Mesenchymal stem cell (in vitro differentiated cells and primary cell): ENCODE data around the gene TMEM14B.
"Not testable (repeated sequence)": the region's sequence is repeated elsewhere in the genome, so short reads cannot be mapped to it uniquely, and the experiment has no call there.

Experiments
- DNase-seq: peaks from one replicate; pipeline ENCODE4 v3.0.0-alpha.2; 2013
- H2AFZ ChIP-seq: one replicate; pipeline ENCODE4 v1.6.1; 2013; ENCODE audit warnings: low read depth, mild to moderate bottlenecking, control low read depth, inconsistent platforms, low read length, moderate library complexity
- H2AK5ac ChIP-seq: 2 replicates; pipeline ENCODE4 v1.6.1; 2013; ENCODE audit warnings: low read length, moderate library complexity, mild to moderate bottlenecking, inconsistent platforms; ENCODE audit not compliant: severe bottlenecking
- H2BK120ac ChIP-seq: one replicate; pipeline ENCODE4 v1.6.1; 2013; ENCODE audit warnings: low read depth, mild to moderate bottlenecking, inconsistent platforms, low read length, moderate library complexity
- H2BK12ac ChIP-seq, 2 experiments: one replicate each; pipeline ENCODE4 v1.6.1; 2013; ENCODE audit warnings: inconsistent platforms in 2 of 2, low read length in 2 of 2, mild to moderate bottlenecking in 2 of 2, moderate library complexity in 2 of 2, control low read depth in 1 of 2
- H2BK15ac ChIP-seq: one replicate; pipeline ENCODE4 v1.6.1; 2013; ENCODE audit warnings: mild to moderate bottlenecking, low read depth, inconsistent platforms; ENCODE audit not compliant: poor library complexity, severe bottlenecking
- H2BK5ac ChIP-seq: 2 replicates; pipeline ENCODE4 v1.6.1; 2013; ENCODE audit warnings: low read depth, mild to moderate bottlenecking, low read length, control low read depth, inconsistent platforms; ENCODE audit not compliant: poor library complexity, severe bottlenecking
- H3K14ac ChIP-seq, 2 experiments: one replicate each; pipeline ENCODE4 v1.6.1; 2013; ENCODE audit warnings: inconsistent platforms in 2 of 2, low read length in 2 of 2, control low read depth in 1 of 2, mild to moderate bottlenecking in 1 of 2, moderate library complexity in 1 of 2
- H3K18ac ChIP-seq, 2 experiments: one replicate each; pipeline ENCODE4 v1.6.1; 2013; ENCODE audit warnings: inconsistent platforms in 2 of 2, low read length in 2 of 2, control low read depth in 1 of 2, low read depth in 1 of 2, mild to moderate bottlenecking in 1 of 2
- H3K23ac ChIP-seq, 2 experiments: one replicate each; pipeline ENCODE4 v1.6.1; 2013; ENCODE audit warnings: inconsistent platforms in 2 of 2, low read length in 2 of 2, mild to moderate bottlenecking in 2 of 2, moderate library complexity in 2 of 2, control low read depth in 1 of 2
- H3K27ac ChIP-seq: 2 replicates; pipeline ENCODE4 v1.5.1; 2013; ENCODE audit warnings: mild to moderate bottlenecking, moderate library complexity, low read length, control low read depth, inconsistent platforms; ENCODE audit not compliant: poor library complexity, severe bottlenecking
- H3K27me3 ChIP-seq, 2 experiments: 2 replicates each; pipeline versions ENCODE4 v1.6.1 to v1.7.0; 2013; ENCODE audit warnings: low read length in 2 of 2, mild to moderate bottlenecking in 2 of 2, moderate library complexity in 2 of 2, control low read depth in 1 of 2, inconsistent platforms in 1 of 2; ENCODE audit not compliant: control insufficient read depth in 1 of 2, insufficient read depth in 1 of 2
- H3K36me3 ChIP-seq, 2 experiments: 2 replicates each; pipeline versions ENCODE4 v1.6.1 to v1.7.0; 2013; ENCODE audit warnings: low read length in 2 of 2, control low read depth in 1 of 2, inconsistent platforms in 1 of 2, low read depth in 1 of 2, mild to moderate bottlenecking in 1 of 2; ENCODE audit not compliant: insufficient read depth in 2 of 2, control insufficient read depth in 1 of 2
- H3K4ac ChIP-seq, 2 experiments: one replicate each; pipeline ENCODE4 v1.6.1; 2013; ENCODE audit warnings: inconsistent platforms in 2 of 2, low read length in 2 of 2, mild to moderate bottlenecking in 2 of 2, moderate library complexity in 2 of 2, control low read depth in 1 of 2, low read depth in 1 of 2
- H3K4me1 ChIP-seq: 2 replicates; pipeline ENCODE4 v1.6.1; 2013; ENCODE audit warnings: low read depth, low read length, control low read depth; ENCODE audit not compliant: control insufficient read depth, insufficient read depth
- H3K4me2 ChIP-seq: 2 replicates; pipeline ENCODE4 v1.6.1; 2013; ENCODE audit warnings: low read length, mild to moderate bottlenecking, inconsistent platforms; ENCODE audit not compliant: poor library complexity, severe bottlenecking
- H3K4me3 ChIP-seq, 2 experiments: 2 replicates each; pipeline versions ENCODE4 v1.5.1 to v1.7.0; 2013; ENCODE audit warnings: low read length in 2 of 2, mild to moderate bottlenecking in 2 of 2, control low read depth in 1 of 2, low read depth in 1 of 2; ENCODE audit not compliant: insufficient read depth in 1 of 2
- H3K79me1 ChIP-seq: replicated peaks from 2 replicates; pipeline ENCODE4 v1.6.1; 2013; ENCODE audit warnings: mild to moderate bottlenecking, control low read depth, low read length, inconsistent platforms; ENCODE audit not compliant: poor library complexity, severe bottlenecking
- H3K9ac ChIP-seq: 2 replicates; pipeline ENCODE4 v1.7.0; 2013; ENCODE audit warnings: mild to moderate bottlenecking, low read length, moderate library complexity
- H3K9me3 ChIP-seq: 2 replicates; pipeline ENCODE4 v1.7.0; 2013; ENCODE audit warnings: mild to moderate bottlenecking, low read length; ENCODE audit not compliant: control insufficient read depth
- H4K8ac ChIP-seq: one replicate; pipeline ENCODE4 v1.6.1; 2013; ENCODE audit warnings: inconsistent platforms, mild to moderate bottlenecking, low read length, moderate library complexity
- H4K91ac ChIP-seq: one replicate; pipeline ENCODE4 v1.6.1; 2013; ENCODE audit warnings: mild to moderate bottlenecking, low read length, inconsistent platforms
- WGBS: methylation state at CpG from one replicate; pipeline ENCODE4 v1.1.7; 2013; ENCODE audit warnings: mixed read lengths; 5-methylcytosine and 5-hydroxymethylcytosine counted together

Gene TMEM14B

GRCh38 chr6:10750568-10750967 lies 3.0 kb downstream of the TMEM14B start:
- peaks cover 34 to 57% of the 10 kb centered on the region in 2 experiments for H3K36me3 ChIP-seq
- H2AK5ac ChIP-seq, H2BK120ac ChIP-seq, H3K9ac ChIP-seq, H2BK15ac ChIP-seq, H3K14ac ChIP-seq, H4K8ac ChIP-seq, H3K4me2 ChIP-seq, H3K4me1 ChIP-seq, H3K4me3 ChIP-seq, H2AFZ ChIP-seq, H3K27me3 ChIP-seq, H3K18ac ChIP-seq, DNase-seq, H3K23ac ChIP-seq, H3K27ac ChIP-seq, H4K91ac ChIP-seq, H3K4ac ChIP-seq, H3K9me3 ChIP-seq, H2BK12ac ChIP-seq, H2BK5ac ChIP-seq: not testable (repeated sequence)
- WGBS = 85% methylated on average over 6 of the region's 6 CpGs
- H3K79me1 ChIP-seq = peaks cover 33% of the 10 kb centered on the region

GRCh38 chr6:10751757-10752156 lies 4.2 kb downstream of the TMEM14B start:
- H3K4me3 ChIP-seq, H2BK15ac ChIP-seq, H3K4me1 ChIP-seq, H3K4ac ChIP-seq, H2AK5ac ChIP-seq, H3K23ac ChIP-seq, H3K27ac ChIP-seq, H3K4me2 ChIP-seq, H2BK5ac ChIP-seq, H2BK120ac ChIP-seq, H3K14ac ChIP-seq, H4K91ac ChIP-seq, H2BK12ac ChIP-seq, DNase-seq, H4K8ac ChIP-seq, H3K18ac ChIP-seq, H2AFZ ChIP-seq, H3K9me3 ChIP-seq, H3K9ac ChIP-seq, H3K27me3 ChIP-seq: not testable (repeated sequence)
- 94% methylated on average over 1 of the region's 5 CpGs for WGBS
- H3K79me1 ChIP-seq = peaks cover 39% of the 10 kb centered on the region
- peaks cover 36 to 68% of the 10 kb centered on the region in 2 experiments for H3K36me3 ChIP-seq

- Histone ChIP-seq H2AFZ (no peak overlapping the region), H3K27ac (no peak overlapping the region), H3K36me3 (peaks cover 40 to 66% of the 10 kb centered on the region in 2 experiments), H2AK5ac (no peak overlapping the region), H2BK5ac (no peak overlapping the region), H3K9me3 (no peaks in the 10 kb centered on the region), H3K4me3 (no peak overlapping the region), H3K4ac (no peak overlapping the region), H3K14ac (no peak overlapping the region), H4K8ac (no peak overlapping the region), H2BK15ac (no peak overlapping the region), H3K4me1 (peaks cover 8% of the 10 kb centered on the region), H2BK12ac (no peak overlapping the region), H4K91ac (no peak overlapping the region), H3K27me3 (no peaks in the 10 kb centered on the region), H2BK120ac (no peak overlapping the region), H3K79me1 (peaks cover 35% of the 10 kb centered on the region), H3K4me2 (no peak overlapping the region), H3K18ac (no peak overlapping the region), H3K23ac (no peak overlapping the region), H3K9ac (no peak overlapping the region)
- WGBS = no CpG with 5 or more reads among the region's 1 CpG
- DNase-seq = no peak
Observed at GRCh38 chr6:10756085-10756484, 8.5 kb downstream of the TMEM14B start.

GRCh38 chr6:10759312-10759839 lies 11.8 kb downstream of the TMEM14B start:
- Histone ChIP-seq H2BK15ac (no peak overlapping the region), H3K4me2 (no peak overlapping the region), H3K27me3 (no peaks in the 10 kb centered on the region), H3K36me3 (peaks cover 19 to 36% of the 10 kb centered on the region in 2 experiments), H3K9me3 (no peaks in the 10 kb centered on the region), H2BK120ac (no peak overlapping the region), H2AK5ac (no peak overlapping the region), H2BK12ac (no peak overlapping the region), H3K4me1 (peaks cover 10% of the 10 kb centered on the region), H4K8ac (no peak overlapping the region), H2AFZ (no peak overlapping the region), H3K27ac (peak overlapping the region; percentile 85), H3K4ac (no peak overlapping the region), H2BK5ac (peak overlapping the region; percentile 9), H3K23ac (no peak overlapping the region), H3K14ac (no peak overlapping the region), H3K9ac (peak overlapping the region; percentile 65), H3K79me1 (peaks cover 34% of the 10 kb centered on the region), H4K91ac (no peak overlapping the region), H3K18ac (no peak overlapping the region), H3K4me3 (peak overlapping the region in 1 of 2 experiments; percentile 56)
- peak; percentile 85 for DNase-seq
- WGBS = 20% methylated on average over 2 of the region's 3 CpGs
